SK-N-SH (cell line): ENCODE measurements around the gene GCN1. TPM values are rescaled to one million over a fixed set of nuclear protein-coding genes. Genes with fewer than 3 reads are reported as not detected.

Experiments
- CTCF ChIA-PET: fragments of 300-600, 350-600 bp; formaldehyde crosslinking; extraction: SDS; loops from one replicate; lab custom pipeline; 2021; lab: Yijun Ruan, JAX
- POLR2A ChIA-PET: fragments of 350-600 bp; sonication (Branson Sonifier 250); formaldehyde crosslinking; extraction: SDS; loops from one replicate; lab custom pipeline; 2020; ENCODE audit warnings: antibody characterized with exemption, inconsistent platforms; lab: Yijun Ruan, JAX
- DNase-seq: peaks from one replicate; pipeline ENCODE4 v3.0.0; 2012
- H2AFZ ChIP-seq: fragments of 200-600 bp; sonication (generic); 2 replicates; pipeline ENCODE4 v1.8.1; 2016; ENCODE audit warnings: antibody characterized with exemption, mild to moderate bottlenecking, low read depth
- H3F3A ChIP-seq: fragments of 200-600 bp; sonication (generic); replicated peaks from 2 replicates; pipeline ENCODE3; 2016; ENCODE audit warnings: antibody characterized with exemption, mild to moderate bottlenecking; ENCODE audit not compliant: insufficient read depth
- H3K27ac ChIP-seq, 2 experiments: fragments of 200-500 bp in 1 of 2; fragments of 200-600 bp in 1 of 2; sonication (Bioruptor generic) in 1 of 2; sonication (generic), shearing (Covaris generic) in 1 of 2; 2 replicates each; pipeline versions ENCODE4 v1.5.1 to v1.6.1; 2014 to 2016; ENCODE audit warnings: low read depth in 2 of 2, inconsistent platforms in 1 of 2, low read length in 1 of 2, mild to moderate bottlenecking in 1 of 2, mixed read lengths in 1 of 2
- H3K27me3 ChIP-seq: fragments of 200-600 bp; sonication (generic), shearing (Covaris generic); 2 replicates; pipeline ENCODE4 v1.6.1; 2016; ENCODE audit warnings: mixed run types; ENCODE audit not compliant: insufficient read depth
- H3K36me3 ChIP-seq, 2 experiments: fragments of 200-500 bp in 1 of 2; fragments of 200-600 bp in 1 of 2; sonication (Bioruptor generic) in 1 of 2; sonication (generic) in 1 of 2; replicated peaks in 1 of 2; 2 replicates each; pipeline versions ENCODE3 to v1.5.1; 2014 to 2016; ENCODE audit warnings: low read length in 1 of 2, mild to moderate bottlenecking in 1 of 2; ENCODE audit not compliant: insufficient read depth in 2 of 2, control insufficient read depth in 1 of 2
- H3K4me1 ChIP-seq, 2 experiments: fragments of 200-500 bp in 1 of 2; fragments of 200-600 bp in 1 of 2; sonication (Bioruptor generic) in 1 of 2; sonication (generic), shearing (Covaris generic) in 1 of 2; 2 replicates each; pipeline versions ENCODE4 v1.5.1 to v1.6.1; 2014 to 2016; ENCODE audit warnings: low read depth in 1 of 2, low read length in 1 of 2, mixed run types in 1 of 2; ENCODE audit not compliant: insufficient read depth in 2 of 2, control insufficient read depth in 1 of 2
- H3K4me2 ChIP-seq: fragments of 200-600 bp; sonication (generic), shearing (Covaris generic); 2 replicates; pipeline ENCODE4 v1.6.1; 2017; ENCODE audit warnings: mixed run types
- H3K4me3 ChIP-seq, 2 experiments: fragments of 200-500 bp in 1 of 2; fragments of 200-600 bp in 1 of 2; sonication (Bioruptor generic) in 1 of 2; sonication (generic), shearing (Covaris generic) in 1 of 2; 2 replicates each; pipeline versions ENCODE4 v1.5.1 to v1.8.1; 2014 to 2016; ENCODE audit warnings: low read depth in 2 of 2, inconsistent platforms in 1 of 2, low read length in 1 of 2, mild to moderate bottlenecking in 1 of 2, mixed read lengths in 1 of 2, moderate library complexity in 1 of 2
- H3K79me2 ChIP-seq: fragments of 200-600 bp; sonication (generic); 2 replicates; pipeline ENCODE4 v1.8.1; 2017; ENCODE audit warnings: mild to moderate bottlenecking; ENCODE audit not compliant: insufficient read depth
- H3K9ac ChIP-seq: fragments of 200-600 bp; sonication (generic); 2 replicates; pipeline ENCODE4 v1.6.1; 2017; ENCODE audit warnings: mixed run types
- H3K9me2 ChIP-seq: fragments of 200-600 bp; sonication (generic); 2 replicates; pipeline ENCODE4 v1.6.1; 2017; ENCODE audit warnings: mixed run types
- H3K9me3 ChIP-seq: fragments of 200-600 bp; sonication (generic); 2 replicates; pipeline ENCODE4 v1.6.1; 2017; ENCODE audit warnings: mixed run types, mild to moderate bottlenecking, moderate library complexity
- H4K20me1 ChIP-seq: fragments of 200-600 bp; sonication (generic); 2 replicates; pipeline ENCODE4 v1.6.1; 2017; ENCODE audit warnings: mild to moderate bottlenecking, mixed run types; ENCODE audit not compliant: insufficient read depth
- CHD2 ChIP-seq: fragments of 150-350 bp; IDR thresholded peaks from 2 replicates; pipeline ENCODE4 v1.6.1; 2018; ENCODE audit warnings: low read length; ENCODE audit not compliant: partially characterized antibody
- ELF1 ChIP-seq: IDR thresholded peaks from 2 replicates; pipeline ENCODE4 v1.4.0; 2012
- FOSL2 ChIP-seq: IDR thresholded peaks from 2 replicates; pipeline ENCODE4 v1.4.0; 2012; ENCODE audit warnings: low read depth, mild to moderate bottlenecking, moderate library complexity, borderline replicate concordance
- FOXJ3 ChIP-seq: sonication (generic); formaldehyde crosslinking; IDR thresholded peaks from 2 replicates; pipeline ENCODE4 v1.5.1; 2020; ENCODE audit warnings: mild to moderate bottlenecking, missing genetic modification reagents
- GABPA ChIP-seq: IDR thresholded peaks from 2 replicates; pipeline ENCODE4 v1.4.0; 2012; ENCODE audit warnings: low read depth, mild to moderate bottlenecking
- GATA2 ChIP-seq: sonication (generic); formaldehyde crosslinking; IDR thresholded peaks from 2 replicates; pipeline ENCODE4 v1.5.0; 2020; ENCODE audit warnings: mild to moderate bottlenecking, missing genetic modification reagents
- MAX ChIP-seq: IDR thresholded peaks from 2 replicates; pipeline ENCODE4 v1.4.0; 2012; ENCODE audit warnings: low read depth
- NRF1 ChIP-seq: IDR thresholded peaks from 2 replicates; pipeline ENCODE4 v1.6.1; 2012; ENCODE audit warnings: low read depth, mild to moderate bottlenecking, low read length
- PBX3 ChIP-seq: IDR thresholded peaks from 2 replicates; pipeline ENCODE4; 2012
- POLR2AphosphoS5 ChIP-seq: IDR thresholded peaks from 2 replicates; pipeline ENCODE4 v1.6.1; 2012; ENCODE audit warnings: low read depth, low read length
- RAD21 ChIP-seq: IDR thresholded peaks from 2 replicates; pipeline ENCODE4 v1.6.1; 2012; ENCODE audit warnings: mild to moderate bottlenecking, low read length
- RCOR1 ChIP-seq: fragments of 150-350 bp; IDR thresholded peaks from 2 replicates; pipeline ENCODE4 v1.6.1; 2017; ENCODE audit warnings: antibody characterized with exemption, low read length
- RFX5 ChIP-seq: IDR thresholded peaks from 2 replicates; pipeline ENCODE4 v1.6.1; 2012; ENCODE audit warnings: mild to moderate bottlenecking, improper control_type of control experiment, low read length
- SIN3A ChIP-seq: IDR thresholded peaks from 2 replicates; pipeline ENCODE4 v1.6.1; 2012; ENCODE audit warnings: low read depth, mild to moderate bottlenecking, low read length, moderate library complexity, borderline replicate concordance
- SMC3 ChIP-seq: IDR thresholded peaks from 2 replicates; pipeline ENCODE4 v1.6.1; 2012; ENCODE audit warnings: low read depth, low read length, improper control_type of control experiment
- TCF12 ChIP-seq: IDR thresholded peaks from 2 replicates; pipeline ENCODE4 v1.4.0; 2012
- TEAD4 ChIP-seq: IDR thresholded peaks from 2 replicates; pipeline ENCODE4 v1.4.0; 2012; ENCODE audit warnings: mild to moderate bottlenecking, borderline replicate concordance; ENCODE audit not compliant: insufficient read depth
- USF1 ChIP-seq: IDR thresholded peaks from 2 replicates; pipeline ENCODE4 v1.4.0; 2012; ENCODE audit warnings: low read depth, borderline replicate concordance
- YY1 ChIP-seq: IDR thresholded peaks from 2 replicates; pipeline ENCODE4 v1.4.0; 2012; ENCODE audit warnings: low read depth, mild to moderate bottlenecking
- whole genome bisulfite sequencing: methylation state at CpG from one replicate; pipeline ENCODE4 v1.1.6; 2017; ENCODE audit warnings: low lambda C conversion rate; 5-methylcytosine and 5-hydroxymethylcytosine counted together
- polyA plus RNA-seq, 3 experiments: library from polyadenylated mRNA; depleted of rRNA; stranded (reverse); fragments of >200 nt; gene quantifications; 2 replicates each; pipeline ENCODE4 v1.2.3, GENCODE V29; 2012
- TF ChIP-seq, protein P1 (sequence below): IDR thresholded peaks from 2 replicates; pipeline ENCODE4 v1.6.1; 2012; ENCODE audit warnings: mild to moderate bottlenecking, low read depth, low read length, moderate library complexity

Gene GCN1
- polyA plus RNA-seq, 1 of the 3 experiments (the other 2 are of a cell fraction), result 54.4 TPM

- Histone ChIP-seq H3F3A (no peaks in the 10 kb centered on the region), H3K9me3 (no peaks in the 10 kb centered on the region), H3K4me3 (no peak overlapping the region), H4K20me1 (no peaks in the 10 kb centered on the region), H3K9me2 (no peaks in the 10 kb centered on the region), H2AFZ (no peak overlapping the region), H3K4me2 (no peak overlapping the region), H3K9ac (no peak overlapping the region), H3K27me3 (no peaks in the 10 kb centered on the region), H3K27ac (no peak overlapping the region), H3K4me1 (no peaks in the 10 kb centered on the region)
- 100% methylated on average over 2 of the region's 8 CpGs for WGBS
- no peak for TF ChIP-seq CHD2
- TF ChIP-seq SIN3A, result no peak
- no peak for TF ChIP-seq FOSL2
- TF ChIP-seq NRF1, result no peak
- TF ChIP-seq FOXJ3 (CRISPR knock-in tag), result no peak
- TF ChIP-seq RFX5, result no peak
- no peak for TF ChIP-seq ELF1
- TF ChIP-seq PBX3, result no peak
- TF ChIP-seq MAX, result no peak
- no peak for TF ChIP-seq TCF12
- no peak for TF ChIP-seq GABPA
- TF ChIP-seq POLR2AphosphoS5, result no peak
- TF ChIP-seq YY1, result no peak
- no peak for TF ChIP-seq RCOR1
- no peak for TF ChIP-seq TEAD4
- TF ChIP-seq, all 33 proteins: peak for 0
- H3K36me3 ChIP-seq, result peaks cover 84 to 93% of the 10 kb centered on the region in 2 experiments
- H3K79me2 ChIP-seq, result no peaks in the 10 kb centered on the region
- ChIA-PET POLR2A (no interaction called here), CTCF (no interaction called here)
- no peak for DNase-seq
Observed at GRCh38 chr12:120145164-120145563, 49.4 kb downstream of the GCN1 start.

DNA sequence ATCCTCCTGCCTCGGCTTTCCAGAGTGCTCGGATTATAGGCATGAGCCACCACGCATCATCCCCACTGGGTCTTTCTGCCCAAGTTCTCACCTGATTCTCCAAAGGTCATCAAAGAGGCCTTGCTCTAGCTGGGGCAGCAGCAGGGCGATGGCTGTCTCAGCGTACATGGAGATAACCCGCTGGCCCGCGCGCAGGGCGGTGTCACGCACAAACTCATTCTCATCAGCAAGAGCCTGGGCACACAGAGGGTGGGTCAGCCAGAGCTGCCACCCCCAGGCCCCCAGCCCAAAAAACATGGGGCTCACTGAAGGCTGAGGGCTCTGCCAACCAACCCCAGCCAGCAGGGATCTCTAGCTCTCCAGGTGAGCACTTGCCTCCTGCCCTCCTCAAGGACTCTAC lies 50.3 kb downstream of the GCN1 start:
- no peak for DNase-seq
- Histone ChIP-seq H3K27ac (no peak overlapping the region), H3K79me2 (no peaks in the 10 kb centered on the region), H3K9me3 (no peaks in the 10 kb centered on the region), H3K9ac (no peak overlapping the region), H3K27me3 (no peaks in the 10 kb centered on the region), H4K20me1 (no peaks in the 10 kb centered on the region), H3F3A (no peaks in the 10 kb centered on the region), H3K9me2 (no peaks in the 10 kb centered on the region), H3K4me2 (no peak overlapping the region), H3K36me3 (peaks cover 87 to 91% of the 10 kb centered on the region in 2 experiments), H2AFZ (no peak overlapping the region), H3K4me3 (no peak overlapping the region), H3K4me1 (no peaks in the 10 kb centered on the region)
- TF ChIP-seq USF1, result no peak
- no peak for TF ChIP-seq MAX
- TF ChIP-seq RCOR1, result no peak
- TF ChIP-seq SIN3A, result no peak
- no peak for TF ChIP-seq POLR2AphosphoS5
- TF ChIP-seq, protein P1, sequence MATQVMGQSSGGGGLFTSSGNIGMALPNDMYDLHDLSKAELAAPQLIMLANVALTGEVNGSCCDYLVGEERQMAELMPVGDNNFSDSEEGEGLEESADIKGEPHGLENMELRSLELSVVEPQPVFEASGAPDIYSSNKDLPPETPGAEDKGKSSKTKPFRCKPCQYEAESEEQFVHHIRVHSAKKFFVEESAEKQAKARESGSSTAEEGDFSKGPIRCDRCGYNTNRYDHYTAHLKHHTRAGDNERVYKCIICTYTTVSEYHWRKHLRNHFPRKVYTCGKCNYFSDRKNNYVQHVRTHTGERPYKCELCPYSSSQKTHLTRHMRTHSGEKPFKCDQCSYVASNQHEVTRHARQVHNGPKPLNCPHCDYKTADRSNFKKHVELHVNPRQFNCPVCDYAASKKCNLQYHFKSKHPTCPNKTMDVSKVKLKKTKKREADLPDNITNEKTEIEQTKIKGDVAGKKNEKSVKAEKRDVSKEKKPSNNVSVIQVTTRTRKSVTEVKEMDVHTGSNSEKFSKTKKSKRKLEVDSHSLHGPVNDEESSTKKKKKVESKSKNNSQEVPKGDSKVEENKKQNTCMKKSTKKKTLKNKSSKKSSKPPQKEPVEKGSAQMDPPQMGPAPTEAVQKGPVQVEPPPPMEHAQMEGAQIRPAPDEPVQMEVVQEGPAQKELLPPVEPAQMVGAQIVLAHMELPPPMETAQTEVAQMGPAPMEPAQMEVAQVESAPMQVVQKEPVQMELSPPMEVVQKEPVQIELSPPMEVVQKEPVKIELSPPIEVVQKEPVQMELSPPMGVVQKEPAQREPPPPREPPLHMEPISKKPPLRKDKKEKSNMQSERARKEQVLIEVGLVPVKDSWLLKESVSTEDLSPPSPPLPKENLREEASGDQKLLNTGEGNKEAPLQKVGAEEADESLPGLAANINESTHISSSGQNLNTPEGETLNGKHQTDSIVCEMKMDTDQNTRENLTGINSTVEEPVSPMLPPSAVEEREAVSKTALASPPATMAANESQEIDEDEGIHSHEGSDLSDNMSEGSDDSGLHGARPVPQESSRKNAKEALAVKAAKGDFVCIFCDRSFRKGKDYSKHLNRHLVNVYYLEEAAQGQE, result no peak
- TF ChIP-seq GATA2, result no peak
- no peak for TF ChIP-seq SMC3
- no peak for TF ChIP-seq GABPA
- TF ChIP-seq RAD21, result no peak
- no peak for TF ChIP-seq YY1
- WGBS, result 100% methylated on average over 3 of the region's 11 CpGs
- ChIA-PET CTCF (no interaction called here), POLR2A (no interaction called here)
